Natural killer cell (primary cell): ENCODE measurements around the gene CERS5. TPM values are rescaled to one million over a fixed set of nuclear protein-coding genes. Genes with fewer than 3 reads are reported as not detected.
A peak's percentile ranks its signal among the peaks of the same experiment; 100 is the strongest.

Experiments used
- ATAC-seq, 3 donors: fragments of 150-1000 bp in 2 of 3; fragments of 200-7000 bp in 1 of 3; cut with Tn5 transposase; 1 replicate in 1 of 3; 2 replicates in 2 of 3; pipeline ENCODE4 v1.10.0; 2021; ENCODE audit warnings: mild to moderate bottlenecking in 2 of 3, moderate library complexity in 2 of 3
- DNase-seq, 2 donors: peaks; one replicate each; pipeline versions ENCODE4 v3.0.0 to v3.0.0-alpha.2; 2013 to 2021; ENCODE audit warnings: mixed read lengths in 1 of 2
- H3K27ac ChIP-seq: one replicate; pipeline ENCODE4 v1.5.1; 2013; ENCODE audit warnings: mild to moderate bottlenecking, low read length
- H3K27me3 ChIP-seq: one replicate; pipeline ENCODE4 v1.6.1; 2013; ENCODE audit warnings: low read length; ENCODE audit not compliant: control insufficient read depth, insufficient read depth
- H3K36me3 ChIP-seq: one replicate; pipeline ENCODE4 v1.6.1; 2013; ENCODE audit warnings: low read length; ENCODE audit not compliant: control insufficient read depth, insufficient read depth
- H3K4me1 ChIP-seq: one replicate; pipeline ENCODE4 v1.6.1; 2013; ENCODE audit warnings: low read length; ENCODE audit not compliant: control insufficient read depth, insufficient read depth
- H3K4me3 ChIP-seq: one replicate; pipeline ENCODE4 v1.5.1; 2013; ENCODE audit warnings: low read length
- H3K9me3 ChIP-seq: one replicate; pipeline ENCODE4 v1.6.1; 2013; ENCODE audit warnings: low read length; ENCODE audit not compliant: control insufficient read depth, insufficient read depth
- H3K27ac Mint-ChIP-seq, 2 donors: one replicate each; pipeline ENCODE4 v1.8.0; 2022; ENCODE audit warnings: mild to moderate bottlenecking in 2 of 2, mixed read lengths in 2 of 2, moderate library complexity in 1 of 2
- H3K27me3 Mint-ChIP-seq, 2 donors: one replicate each; pipeline ENCODE4 v1.8.0; 2022; ENCODE audit warnings: low read depth in 2 of 2, mixed read lengths in 2 of 2
- H3K36me3 Mint-ChIP-seq: one replicate; pipeline ENCODE4 v1.8.0; 2022; ENCODE audit warnings: mixed read lengths
- H3K4me1 Mint-ChIP-seq, 2 donors: one replicate each; pipeline ENCODE4 v1.8.0; 2022; ENCODE audit warnings: mixed read lengths in 2 of 2
- H3K4me3 Mint-ChIP-seq: one replicate; pipeline ENCODE4 v1.8.0; 2022; ENCODE audit warnings: mild to moderate bottlenecking, moderate library complexity, mixed read lengths
- H3K9me3 Mint-ChIP-seq, 2 donors: one replicate each; pipeline ENCODE4 v1.8.0; 2022; ENCODE audit warnings: mixed read lengths in 2 of 2
- WGBS: methylation state at CpG from one replicate; pipeline ENCODE4 v1.1.7; 2013; ENCODE audit warnings: missing lambda C conversion rate; ENCODE audit not compliant: insufficient coverage; 5-methylcytosine and 5-hydroxymethylcytosine counted together
- intact Hi-C: fragments of 100-400 bp; cut with micrococcal nuclease; formaldehyde crosslinking; loops from one replicate; pipeline ENCODE4 v1.14.2; 2022
- total RNA-seq, 4 donors: library from RNA; stranded (reverse); fragments of 120-200 nt in 1 of 4; gene quantifications; one replicate each; pipeline versions ENCODE4 v1.2.3 to v1.2.4, GENCODE V29; 2013 to 2022
- TF ChIP-seq, protein P1 (sequence below): fragments of 200-600 bp; IDR thresholded peaks from one replicate; pipeline ENCODE4 v1.8.0; 2022; ENCODE audit warnings: antibody characterized with exemption

CERS5 gene
- total RNA-seq, 3 donors from 2014 or later (not counting 1 experiment from before 2014, with no cell fraction given) = 69.9 to 81.2 (median 75.8) TPM

GRCh38 chr12:50120521-50120920, 46.6 kb downstream of the CERS5 start:
- DNase-seq (no peak), ATAC-seq (no peak)
- H3K4me3 ChIP-seq = no peak overlapping the region
- peak overlapping the region; percentile 21 to 57 for H3K27ac Mint-ChIP-seq
- H3K9me3 ChIP-seq = no peaks in the 10 kb centered on the region
- intact Hi-C loops = no loop called here
- no peak overlapping the region for H3K27ac ChIP-seq
- H3K4me3 Mint-ChIP-seq = no peak overlapping the region
- WGBS = 95% methylated on average over 3 of the region's 3 CpGs
- H3K36me3 Mint-ChIP-seq = no peaks in the 10 kb centered on the region
- no peaks in the 10 kb centered on the region for H3K4me1 ChIP-seq
- no peaks in the 10 kb centered on the region for H3K9me3 Mint-ChIP-seq
- TF ChIP-seq, protein P1, sequence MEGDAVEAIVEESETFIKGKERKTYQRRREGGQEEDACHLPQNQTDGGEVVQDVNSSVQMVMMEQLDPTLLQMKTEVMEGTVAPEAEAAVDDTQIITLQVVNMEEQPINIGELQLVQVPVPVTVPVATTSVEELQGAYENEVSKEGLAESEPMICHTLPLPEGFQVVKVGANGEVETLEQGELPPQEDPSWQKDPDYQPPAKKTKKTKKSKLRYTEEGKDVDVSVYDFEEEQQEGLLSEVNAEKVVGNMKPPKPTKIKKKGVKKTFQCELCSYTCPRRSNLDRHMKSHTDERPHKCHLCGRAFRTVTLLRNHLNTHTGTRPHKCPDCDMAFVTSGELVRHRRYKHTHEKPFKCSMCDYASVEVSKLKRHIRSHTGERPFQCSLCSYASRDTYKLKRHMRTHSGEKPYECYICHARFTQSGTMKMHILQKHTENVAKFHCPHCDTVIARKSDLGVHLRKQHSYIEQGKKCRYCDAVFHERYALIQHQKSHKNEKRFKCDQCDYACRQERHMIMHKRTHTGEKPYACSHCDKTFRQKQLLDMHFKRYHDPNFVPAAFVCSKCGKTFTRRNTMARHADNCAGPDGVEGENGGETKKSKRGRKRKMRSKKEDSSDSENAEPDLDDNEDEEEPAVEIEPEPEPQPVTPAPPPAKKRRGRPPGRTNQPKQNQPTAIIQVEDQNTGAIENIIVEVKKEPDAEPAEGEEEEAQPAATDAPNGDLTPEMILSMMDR = no peak
- no peaks in the 10 kb centered on the region for H3K27me3 Mint-ChIP-seq
- H3K4me1 Mint-ChIP-seq = peaks cover 26 to 46% of the 10 kb centered on the region in 2 donors
- peaks cover 48% of the 10 kb centered on the region for H3K36me3 ChIP-seq
- no peaks in the 10 kb centered on the region for H3K27me3 ChIP-seq

DNA sequence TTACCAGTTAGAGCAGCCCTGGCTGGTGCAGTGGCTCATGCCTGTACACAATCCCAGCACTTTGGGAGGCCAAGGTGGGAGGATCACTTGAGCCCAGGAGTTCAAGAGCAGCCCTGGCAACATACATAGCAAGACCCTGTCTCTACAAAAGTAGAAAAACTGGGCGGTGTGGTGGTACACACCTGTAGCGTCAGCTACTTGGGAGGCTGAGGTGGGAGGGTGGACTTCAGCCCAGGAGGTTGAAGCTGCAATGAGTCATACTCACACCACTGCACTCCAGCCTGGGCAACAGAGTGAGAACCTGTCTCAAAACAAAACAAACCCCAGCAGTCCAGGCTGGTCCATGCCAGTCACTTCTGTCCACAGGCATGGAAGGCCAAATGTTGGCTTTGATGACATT, 47.8 kb downstream of the CERS5 start:
- no peaks in the 10 kb centered on the region for H3K27me3 ChIP-seq
- WGBS = 94% methylated on average over 2 of the region's 2 CpGs
- H3K36me3 ChIP-seq = peaks cover 47% of the 10 kb centered on the region
- peaks cover under 1% of the 10 kb centered on the region for H3K4me1 ChIP-seq
- Mint-ChIP-seq H3K4me3 (no peak overlapping the region), H3K27me3 (no peaks in the 10 kb centered on the region), H3K9me3 (no peaks in the 10 kb centered on the region), H3K36me3 (no peaks in the 10 kb centered on the region), H3K27ac (no peak overlapping the region), H3K4me1 (peaks cover 26 to 44% of the 10 kb centered on the region in 2 donors)
- no peaks in the 10 kb centered on the region for H3K9me3 ChIP-seq
- no peak for ATAC-seq
- intact Hi-C loops = no loop called here
- no peak for DNase-seq
- no peak overlapping the region for H3K4me3 ChIP-seq
- TF ChIP-seq, protein P1 = no peak
- H3K27ac ChIP-seq = no peak overlapping the region

- Mint-ChIP-seq H3K4me1 (peaks cover 37 to 47% of the 10 kb centered on the region in 2 donors), H3K36me3 (no peaks in the 10 kb centered on the region), H3K27ac (peak overlapping the region in 1 of 2 donors; percentile 31), H3K4me3 (no peak overlapping the region), H3K27me3 (no peaks in the 10 kb centered on the region), H3K9me3 (no peaks in the 10 kb centered on the region)
- H3K36me3 ChIP-seq = peaks cover 36% of the 10 kb centered on the region
- WGBS = 94% methylated on average over 6 of the region's 6 CpGs
- intact Hi-C loops = no loop called here
- H3K27ac ChIP-seq = no peak overlapping the region
- no peak for DNase-seq
- no peak overlapping the region for H3K4me3 ChIP-seq
- TF ChIP-seq, protein P1 = no peak
- no peaks in the 10 kb centered on the region for H3K9me3 ChIP-seq
- ATAC-seq = no peak
- peaks cover 19% of the 10 kb centered on the region for H3K4me1 ChIP-seq
- no peaks in the 10 kb centered on the region for H3K27me3 ChIP-seq
These were observed 50.0 kb downstream of the CERS5 start for GRCh38 chr12:50117057-50117622.
